NOMO-1 treated with DMSO at 0.1 percent for 48 hours (cell line): ENCODE data around the gene RAD51B.

Source experiments
- DNase-seq: peaks from one replicate; lab custom pipeline; 2025; ENCODE audit not compliant: unreplicated experiment; lab: John Stamatoyannopoulos, UW

RAD51B gene

GRCh38 chr14:68623307-68623706 is 803.7 kb downstream of the RAD51B start:
- no peak for DNase-seq

GRCh38 chr14:68623826-68624225 is 804.2 kb downstream of the RAD51B start:
- DNase-seq: no peak

GRCh38 chr14:68624541-68625220 is 805.1 kb downstream of the RAD51B start:
- DNase-seq: no peak

GRCh38 chr14:68625366-68626090 is 805.9 kb downstream of the RAD51B start:
- no peak for DNase-seq

GRCh38 chr14:68626386-68626785 is 806.8 kb downstream of the RAD51B start:
- no peak for DNase-seq

GRCh38 chr14:68627050-68627867 is 807.7 kb downstream of the RAD51B start:
- no peak for DNase-seq

- DNase-seq: no peak
These were observed 808.5 kb downstream of the RAD51B start for GRCh38 chr14:68627868-68628604.

GRCh38 chr14:68628605-68629310 is 809.2 kb downstream of the RAD51B start:
- DNase-seq: no peak

GRCh38 chr14:68630081-68630571 is 810.5 kb downstream of the RAD51B start:
- DNase-seq: no peak

GRCh38 chr14:68630611-68631393 is 811.2 kb downstream of the RAD51B start:
- no peak for DNase-seq

GRCh38 chr14:68631394-68632053 is 811.9 kb downstream of the RAD51B start:
- no peak for DNase-seq

GRCh38 chr14:68632054-68632895 is 812.7 kb downstream of the RAD51B start:
- DNase-seq: no peak

GRCh38 chr14:68633131-68633991 is 813.8 kb downstream of the RAD51B start:
- no peak for DNase-seq

- no peak for DNase-seq
These were observed 814.8 kb downstream of the RAD51B start for GRCh38 chr14:68634332-68634731.

GRCh38 chr14:68634874-68635595 is 815.5 kb downstream of the RAD51B start:
- DNase-seq: no peak

GRCh38 chr14:68636597-68636996 is 817.0 kb downstream of the RAD51B start:
- DNase-seq: no peak
